Mesothelial cell of epicardium (in vitro differentiated cells): Measurements from ENCODE around the gene FGF21. TPM values are rescaled to one million over a fixed set of nuclear protein-coding genes. Genes with fewer than 3 reads are reported as not detected.
A peak's percentile ranks its signal among the peaks of the same experiment; 100 is the strongest.
"Not testable (repeated sequence)": the region's sequence is repeated elsewhere in the genome, so short reads cannot be mapped to it uniquely, and the experiment has no call there.

Experiments
- DNase-seq, 2 experiments: peaks; one replicate each; pipeline ENCODE4 v3.0.0; 2021; ENCODE audit warnings: low spot score in 2 of 2; ENCODE audit not compliant: unreplicated experiment in 2 of 2
- H3K27ac Mint-ChIP-seq: 2 replicates; pipeline ENCODE4 v1.8.0; 2021; ENCODE audit warnings: mixed read lengths
- H3K27me3 Mint-ChIP-seq: 2 replicates; pipeline ENCODE4 v1.8.0; 2021; ENCODE audit warnings: low read depth, mixed read lengths
- H3K36me3 Mint-ChIP-seq: 2 replicates; pipeline ENCODE4 v1.8.0; 2021; ENCODE audit warnings: mixed read lengths
- H3K4me1 Mint-ChIP-seq: 2 replicates; pipeline ENCODE4 v1.8.0; 2021; ENCODE audit warnings: mixed read lengths
- H3K4me3 Mint-ChIP-seq: 2 replicates; pipeline ENCODE4 v1.8.0; 2021; ENCODE audit warnings: mild to moderate bottlenecking, moderate library complexity, mixed read lengths
- H3K9me3 Mint-ChIP-seq: 2 replicates; pipeline ENCODE4 v1.8.0; 2021; ENCODE audit warnings: mixed read lengths
- CTCF ChIP-seq: fragments of 200-600 bp; sonication (generic); IDR thresholded peaks from one replicate; pipeline ENCODE4 v1.5.0; 2021; ENCODE audit warnings: antibody characterized with exemption; ENCODE audit not compliant: unreplicated experiment
- total RNA-seq: library from RNA; stranded (reverse); gene quantifications from 3 replicates; pipeline ENCODE4 v1.2.1, GENCODE V29; 2021

The FGF21 gene
- total RNA-seq, 1 donor from 2014 or later = not detected

- no peaks in the 10 kb centered on the region for H3K9me3 Mint-ChIP-seq
- no peak overlapping the region for H3K4me3 Mint-ChIP-seq
- H3K36me3 Mint-ChIP-seq = no peaks in the 10 kb centered on the region
- DNase-seq = no peak
- no peak overlapping the region for H3K27ac Mint-ChIP-seq
- no peak for TF ChIP-seq CTCF
- no peaks in the 10 kb centered on the region for H3K27me3 Mint-ChIP-seq
- peaks cover 17% of the 10 kb centered on the region for H3K4me1 Mint-ChIP-seq
Observed at GRCh38 chr19:48784527-48784926, 29.2 kb downstream of the FGF21 start.

- H3K27ac Mint-ChIP-seq, H3K36me3 Mint-ChIP-seq: not testable (repeated sequence)
Observed at GRCh38 chr19:48786422-48786821, 31.1 kb downstream of the FGF21 start.

GRCh38 chr19:48787331-48787730 is 32.0 kb downstream of the FGF21 start:
- H3K9me3 Mint-ChIP-seq, DNase-seq, H3K4me1 Mint-ChIP-seq, H3K27me3 Mint-ChIP-seq, H3K4me3 Mint-ChIP-seq, H3K27ac Mint-ChIP-seq, H3K36me3 Mint-ChIP-seq: not testable (repeated sequence)

More at GRCh38 chr19:48786422-48786821, 31.1 kb downstream of the FGF21 start:
- H3K4me1 Mint-ChIP-seq, H3K4me3 Mint-ChIP-seq, H3K27me3 Mint-ChIP-seq, DNase-seq, H3K9me3 Mint-ChIP-seq: not testable (repeated sequence)

- Mint-ChIP-seq H3K27ac (no peak overlapping the region), H3K4me3 (no peak overlapping the region), H3K27me3 (no peaks in the 10 kb centered on the region), H3K9me3 (no peaks in the 10 kb centered on the region), H3K4me1 (peaks cover 7% of the 10 kb centered on the region), H3K36me3 (no peaks in the 10 kb centered on the region)
- no peak for DNase-seq
- no peak for TF ChIP-seq CTCF
Observed at GRCh38 chr19:48793271-48793670, 37.9 kb downstream of the FGF21 start.

- no peak for DNase-seq
- Mint-ChIP-seq H3K27me3 (no peaks in the 10 kb centered on the region), H3K36me3 (no peaks in the 10 kb centered on the region), H3K27ac (peak overlapping the region; percentile 94), H3K4me3 (peak overlapping the region; percentile 94), H3K9me3 (no peaks in the 10 kb centered on the region), H3K4me1 (peaks cover 7% of the 10 kb centered on the region)
- no peak for TF ChIP-seq CTCF
Observed at GRCh38 chr19:48794291-48794690, 39.0 kb downstream of the FGF21 start.

- peak; percentile 77 to 88 for DNase-seq
- H3K36me3 Mint-ChIP-seq = no peaks in the 10 kb centered on the region
- TF ChIP-seq CTCF = peak; percentile 90
- H3K27ac Mint-ChIP-seq = peak overlapping the region; percentile 94
- H3K4me1 Mint-ChIP-seq = peaks cover 7% of the 10 kb centered on the region
- no peaks in the 10 kb centered on the region for H3K27me3 Mint-ChIP-seq
- peak overlapping the region; percentile 94 for H3K4me3 Mint-ChIP-seq
- H3K9me3 Mint-ChIP-seq = no peaks in the 10 kb centered on the region
Observed at GRCh38 chr19:48795055-48795684, 39.8 kb downstream of the FGF21 start.

GRCh38 chr19:48795685-48796070 is 40.4 kb downstream of the FGF21 start:
- H3K27ac Mint-ChIP-seq = peak overlapping the region; percentile 94
- DNase-seq = no peak
- H3K27me3 Mint-ChIP-seq = no peaks in the 10 kb centered on the region
- H3K4me3 Mint-ChIP-seq = peak overlapping the region; percentile 94
- peaks cover 7% of the 10 kb centered on the region for H3K4me1 Mint-ChIP-seq
- H3K9me3 Mint-ChIP-seq = no peaks in the 10 kb centered on the region
- no peaks in the 10 kb centered on the region for H3K36me3 Mint-ChIP-seq
- no peak for TF ChIP-seq CTCF
